Bladder microvascular endothelial cell (primary cell): ENCODE measurements around the gene PI4K2B. TPM values are rescaled to one million over a fixed set of nuclear protein-coding genes. Genes with fewer than 3 reads are reported as not detected.

Experiments used
- total RNA-seq: library from RNA; depleted of rRNA; stranded (reverse); fragments of >200 nt; gene quantifications from 2 replicates; pipeline ENCODE4 v1.2.3, GENCODE V29; 2014

PI4K2B gene
- total RNA-seq, result 20.1 and 21.5 TPM in 2 replicates

GRCh38 chr4:25233737-25234389 is at the start of gene PI4K2B:
Gene PI4K2B (plus strand): TSS chr4:25234033. CDS start chr4:25234164, 131 bp downstream.

GRCh38 chr4:25312496-25313200 is 78.8 kb downstream of the PI4K2B start, which contains the start of gene ZCCHC4:
Gene ZCCHC4 (plus strand): TSS chr4:25312774. CDS start chr4:25312810, 36 bp downstream.

Other genes with a start within 250 kb of the PI4K2B start
- under 0.01 and 0.06 TPM in 2 replicates for gene LGI2, start 203.1 kb upstream of the PI4K2B start, total RNA-seq
- 5.3 and 9.6 TPM in 2 replicates for gene SEPSECS, start 73.6 kb upstream of the PI4K2B start, total RNA-seq
- 3.6 and 8.5 TPM in 2 replicates for gene ZCCHC4, start 78.7 kb downstream of the PI4K2B start, total RNA-seq
- 18.1 and 26.2 TPM in 2 replicates for gene ANAPC4, start 143.2 kb downstream of the PI4K2B start, total RNA-seq